GM23248 (cell line): Measurements from ENCODE around the gene CCL28. TPM values are rescaled to one million over a fixed set of nuclear protein-coding genes. Genes with fewer than 3 reads are reported as not detected.

Experiments used
- DNase-seq: peaks from one replicate; pipeline ENCODE4 v3.0.0-alpha.2; 2015
- H2AFZ ChIP-seq: fragments of 200-600 bp; sonication (generic); 2 replicates; pipeline ENCODE4 v1.6.1; 2016; ENCODE audit warnings: antibody characterized with exemption
- H3F3A ChIP-seq: fragments of 200-600 bp; sonication (generic); 2 replicates; pipeline ENCODE4 v1.6.1; 2016; ENCODE audit warnings: mild to moderate bottlenecking, antibody characterized with exemption, mixed run types; ENCODE audit not compliant: insufficient read depth
- H3K27ac ChIP-seq: fragments of 200-600 bp; sonication (generic); 2 replicates; pipeline ENCODE4 v1.5.1; 2016; ENCODE audit warnings: mild to moderate bottlenecking
- H3K27me3 ChIP-seq: fragments of 200-600 bp; sonication (generic); replicated peaks from 2 replicates; pipeline ENCODE4 v1.6.1; 2016; ENCODE audit warnings: mild to moderate bottlenecking; ENCODE audit not compliant: insufficient read depth
- H3K36me3 ChIP-seq: fragments of 200-600 bp; sonication (generic); 2 replicates; pipeline ENCODE4 v1.6.1; 2016; ENCODE audit warnings: low read depth, mild to moderate bottlenecking
- H3K4me1 ChIP-seq: fragments of 200-600 bp; sonication (generic); 2 replicates; pipeline ENCODE4 v1.6.1; 2016; ENCODE audit warnings: mild to moderate bottlenecking; ENCODE audit not compliant: insufficient read depth
- H3K4me2 ChIP-seq: fragments of 200-600 bp; sonication (generic); one replicate; pipeline ENCODE4 v1.6.1; 2016; ENCODE audit warnings: mild to moderate bottlenecking; ENCODE audit not compliant: unreplicated experiment
- H3K4me3 ChIP-seq: fragments of 200-600 bp; sonication (generic); 2 replicates; pipeline ENCODE4 v1.5.1; 2016; ENCODE audit warnings: mild to moderate bottlenecking
- H3K79me2 ChIP-seq: fragments of 200-600 bp; sonication (generic); 2 replicates; pipeline ENCODE4 v1.6.1; 2016; ENCODE audit warnings: mild to moderate bottlenecking; ENCODE audit not compliant: insufficient read depth
- H3K9ac ChIP-seq: fragments of 200-600 bp; sonication (generic); 2 replicates; pipeline ENCODE4 v1.6.1; 2016; ENCODE audit warnings: mild to moderate bottlenecking
- H3K9me2 ChIP-seq: fragments of 200-600 bp; sonication (generic); 2 replicates; pipeline ENCODE4 v1.6.1; 2016; ENCODE audit warnings: mixed run types, mild to moderate bottlenecking, moderate library complexity; ENCODE audit not compliant: insufficient read depth
- H3K9me3 ChIP-seq: fragments of 200-600 bp; sonication (generic); one replicate; pipeline ENCODE4 v1.6.1; 2017; ENCODE audit warnings: low read depth
- H4K20me1 ChIP-seq: fragments of 200-600 bp; sonication (generic); 2 replicates; pipeline ENCODE4 v1.6.0; 2016; ENCODE audit not compliant: insufficient read depth
- EZH2 ChIP-seq: fragments of 200-600 bp; sonication (generic); IDR thresholded peaks from 2 replicates; pipeline ENCODE4 v1.6.1; 2018; ENCODE audit warnings: antibody characterized with exemption, mild to moderate bottlenecking; ENCODE audit not compliant: insufficient read depth, poor library complexity, severe bottlenecking
- EZH2phosphoT487 ChIP-seq: fragments of 200-600 bp; sonication (generic); IDR thresholded peaks from 2 replicates; pipeline ENCODE4 v1.6.1; 2018; ENCODE audit warnings: antibody characterized with exemption, moderate library complexity, mild to moderate bottlenecking, low read depth; ENCODE audit not compliant: insufficient read depth
- WGBS, 2 experiments: methylation state at CpG; one replicate each; pipeline ENCODE4 v1.1.6; 2015 to 2017; ENCODE audit warnings: low lambda C conversion rate in 2 of 2, low coverage in 1 of 2; ENCODE audit errors: missing lambda C conversion rate in 2 of 2; 5-methylcytosine and 5-hydroxymethylcytosine counted together
- in situ Hi-C: fragments of 300-500 bp; cut with MboI; formaldehyde crosslinking; loops from 2 replicates; pipeline ENCODE4 v1.15.0; 2020
- polyA plus RNA-seq: library from polyadenylated mRNA; unstranded; fragments of >200 nt; fragmentation: Nextera tagmentation; extraction: Ambion mirVana; gene quantifications from 2 replicates; pipeline ENCODE4 v1.2.1, GENCODE V29; 2016
- total RNA-seq: library from RNA; depleted of rRNA; stranded (reverse); fragments of >200 nt; shearing (Covaris generic); gene quantifications from 2 replicates; pipeline ENCODE4 v1.2.3, GENCODE V29; 2014; rRNA removed

Gene CCL28
- total and polyA plus RNA-seq, 2 experiments from 2014 or later, result 1.3 to 1.4 TPM

- no peak overlapping the region for H3K4me3 ChIP-seq
- no peak overlapping the region for H3K9ac ChIP-seq
- no peak overlapping the region for H3K27ac ChIP-seq
- no peaks in the 10 kb centered on the region for H3F3A ChIP-seq
- no peaks in the 10 kb centered on the region for H3K79me2 ChIP-seq
- H3K4me2 ChIP-seq, result no peak overlapping the region
- WGBS, 2 experiments, result 38 to 60% methylated on average over 4 of the region's 4 CpGs
- H3K27me3 ChIP-seq, result no peaks in the 10 kb centered on the region
- H3K36me3 ChIP-seq, result no peaks in the 10 kb centered on the region
- H3K9me2 ChIP-seq, result no peaks in the 10 kb centered on the region
- peaks cover 3% of the 10 kb centered on the region; the same call in 1 of the 2 replicates for H3K4me1 ChIP-seq
- no peaks in the 10 kb centered on the region for H4K20me1 ChIP-seq
- TF ChIP-seq EZH2 (no peak), EZH2phosphoT487 (no peak)
- DNase-seq, result no peak
- no peak overlapping the region for H2AFZ ChIP-seq
- in situ Hi-C loops, result no loop called here
- no peaks in the 10 kb centered on the region for H3K9me3 ChIP-seq
Measured at GRCh38 chr5:43335681-43336080, 76.5 kb downstream of the CCL28 start.

- Histone ChIP-seq H3K9me3 (no peaks in the 10 kb centered on the region), H3K9me2 (no peaks in the 10 kb centered on the region), H2AFZ (no peak overlapping the region), H3K36me3 (no peaks in the 10 kb centered on the region), H3F3A (no peaks in the 10 kb centered on the region), H3K9ac (no peak overlapping the region), H3K27me3 (no peaks in the 10 kb centered on the region), H4K20me1 (no peaks in the 10 kb centered on the region), H3K4me1 (peaks cover 3% of the 10 kb centered on the region; the same call in 1 of the 2 replicates), H3K27ac (no peak overlapping the region), H3K79me2 (no peaks in the 10 kb centered on the region), H3K4me3 (no peak overlapping the region), H3K4me2 (no peak overlapping the region)
- DNase-seq, result peak; percentile 31
- 44 to 54% methylated on average over 1 of the region's 1 CpG for WGBS, 2 experiments
- TF ChIP-seq EZH2, result no peak
- TF ChIP-seq EZH2phosphoT487, result no peak
- in situ Hi-C loops, result no loop called here
Measured at GRCh38 chr5:43332401-43332800, 79.8 kb downstream of the CCL28 start.

Other genes starting within 250 kb of the CCL28 start
- 0.63 and 4.9 TPM in 2 replicates for gene NIM1K, start 220.2 kb downstream of the CCL28 start, total RNA-seq
- gene NIM1K, start 220.2 kb downstream of the CCL28 start, polyA plus RNA-seq, result 1.2 and 1.8 TPM in 2 replicates
- gene HMGCS1, start 99.0 kb downstream of the CCL28 start, total RNA-seq, result 10.4 and 14.8 TPM in 2 replicates
- 5.5 and 6.2 TPM in 2 replicates for gene HMGCS1, start 99.0 kb downstream of the CCL28 start, polyA plus RNA-seq
- gene TMEM267, start 71.5 kb upstream of the CCL28 start, total RNA-seq, result 41.1 and 41.4 TPM in 2 replicates
- 47.2 and 49.4 TPM in 2 replicates for gene TMEM267, start 71.5 kb upstream of the CCL28 start, polyA plus RNA-seq
- gene C5orf34, start 102.8 kb upstream of the CCL28 start, total RNA-seq, result 3.1 and 5.2 TPM in 2 replicates
- 4.4 and 5.3 TPM in 2 replicates for gene C5orf34, start 102.8 kb upstream of the CCL28 start, polyA plus RNA-seq
- 117 and 135 TPM in 2 replicates for gene PAIP1, start 144.7 kb upstream of the CCL28 start, total RNA-seq
- 91.1 and 95.8 TPM in 2 replicates for gene PAIP1, start 144.7 kb upstream of the CCL28 start, polyA plus RNA-seq
- 27.2 and 47.2 TPM in 2 replicates for gene NNT, start 190.8 kb upstream of the CCL28 start, total RNA-seq
- gene NNT, start 190.8 kb upstream of the CCL28 start, polyA plus RNA-seq, result 32.5 and 33.9 TPM in 2 replicates